Thyroid gland (tissue), 4 donors: ENCODE measurements around the gene BCL11B.

Experiments
- POLR2A ChIP-seq, 2 donors: fragments of 450-650 bp; IDR thresholded peaks; one replicate each; pipeline ENCODE4 v1.6.1; 2017; ENCODE audit warnings: antibody characterized with exemption in 2 of 2, mild to moderate bottlenecking in 2 of 2, moderate library complexity in 1 of 2
- TF ChIP-seq, protein P1 (sequence below), 6 experiments: fragments of 200-600 bp in 3 of 6; fragments of 450-650 bp in 3 of 6; sonication (generic) in 3 of 6; IDR thresholded peaks; one replicate each; pipeline ENCODE4 v1.5.1; 2016 to 2019; ENCODE audit warnings: antibody characterized with exemption in 6 of 6, mild to moderate bottlenecking in 2 of 6, inconsistent platforms in 1 of 6, moderate library complexity in 1 of 6

DNA sequence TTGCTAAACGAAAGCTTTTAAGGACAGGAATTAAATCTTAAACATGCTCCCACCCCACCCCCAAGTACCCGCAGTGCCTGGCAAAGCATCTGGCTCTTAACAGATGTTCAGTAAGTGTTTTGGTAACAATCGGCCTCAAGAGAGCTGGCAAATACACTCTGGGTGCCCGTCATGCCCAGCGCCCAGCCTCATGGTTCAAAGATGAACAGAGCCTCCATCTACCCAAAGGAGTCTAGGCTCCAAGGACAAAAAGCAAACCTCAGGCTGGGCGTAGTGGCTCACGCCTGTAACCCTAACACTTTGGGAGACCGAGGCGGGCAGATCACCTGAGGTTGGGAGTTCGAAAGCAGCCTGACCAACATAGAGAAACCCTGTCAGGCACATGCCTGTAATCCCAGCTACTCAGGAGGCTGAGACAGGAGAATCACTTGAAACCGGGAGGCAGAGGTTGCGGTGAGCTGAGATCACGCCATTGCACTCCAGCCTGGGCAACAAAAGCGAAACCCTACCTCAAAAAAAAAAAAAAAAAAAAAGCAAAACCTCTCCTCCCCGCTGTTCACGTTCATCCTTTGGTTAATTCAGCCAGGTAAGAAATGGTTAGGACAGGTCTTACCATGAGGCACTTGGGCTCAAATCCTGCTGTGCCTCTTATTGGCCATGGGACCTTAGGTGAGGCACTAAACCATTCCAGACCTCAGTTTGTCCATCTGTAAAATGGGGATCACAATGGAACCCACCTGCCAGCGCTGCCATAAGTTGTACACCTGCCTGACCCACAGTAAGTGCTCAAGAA is 151.3 kb downstream of the BCL11B start:
- TF ChIP-seq, protein P1, sequence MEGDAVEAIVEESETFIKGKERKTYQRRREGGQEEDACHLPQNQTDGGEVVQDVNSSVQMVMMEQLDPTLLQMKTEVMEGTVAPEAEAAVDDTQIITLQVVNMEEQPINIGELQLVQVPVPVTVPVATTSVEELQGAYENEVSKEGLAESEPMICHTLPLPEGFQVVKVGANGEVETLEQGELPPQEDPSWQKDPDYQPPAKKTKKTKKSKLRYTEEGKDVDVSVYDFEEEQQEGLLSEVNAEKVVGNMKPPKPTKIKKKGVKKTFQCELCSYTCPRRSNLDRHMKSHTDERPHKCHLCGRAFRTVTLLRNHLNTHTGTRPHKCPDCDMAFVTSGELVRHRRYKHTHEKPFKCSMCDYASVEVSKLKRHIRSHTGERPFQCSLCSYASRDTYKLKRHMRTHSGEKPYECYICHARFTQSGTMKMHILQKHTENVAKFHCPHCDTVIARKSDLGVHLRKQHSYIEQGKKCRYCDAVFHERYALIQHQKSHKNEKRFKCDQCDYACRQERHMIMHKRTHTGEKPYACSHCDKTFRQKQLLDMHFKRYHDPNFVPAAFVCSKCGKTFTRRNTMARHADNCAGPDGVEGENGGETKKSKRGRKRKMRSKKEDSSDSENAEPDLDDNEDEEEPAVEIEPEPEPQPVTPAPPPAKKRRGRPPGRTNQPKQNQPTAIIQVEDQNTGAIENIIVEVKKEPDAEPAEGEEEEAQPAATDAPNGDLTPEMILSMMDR (IDR thresholded peaks at IDR 0.05), result no peak
- TF ChIP-seq POLR2A (IDR thresholded peaks at IDR 0.05), result no peak
